GM18505 (cell line): ENCODE results near the gene CYB5R3.

Experiments
- ATAC-seq: cut with Tn5 transposase; IDR thresholded peaks from one replicate; pipeline ENCODE4 v1.9.1; 2021; ENCODE audit not compliant: unreplicated experiment
- POLR2A ChIP-seq: IDR thresholded peaks from 4 replicates; pipeline ENCODE4 v1.6.1; 2011; ENCODE audit warnings: borderline replicate concordance; ENCODE audit not compliant: insufficient read depth, insufficient read length; ENCODE audit errors: extremely low read depth

The CYB5R3 gene

GRCh38 chr22:42649246-42650099 lies at the start of gene CYB5R3:
TSS of gene CYB5R3 (minus strand) at chr22:42649392. CDS start at chr22:42649315, 77 bp downstream.
- peak; percentile 62 for TF ChIP-seq POLR2A
- ATAC-seq, result peak; percentile 52

- no peak for ATAC-seq
- TF ChIP-seq POLR2A, result no peak
Measured at GRCh38 chr22:42697542-42698013, 48.4 kb upstream of the CYB5R3 start.

DNA sequence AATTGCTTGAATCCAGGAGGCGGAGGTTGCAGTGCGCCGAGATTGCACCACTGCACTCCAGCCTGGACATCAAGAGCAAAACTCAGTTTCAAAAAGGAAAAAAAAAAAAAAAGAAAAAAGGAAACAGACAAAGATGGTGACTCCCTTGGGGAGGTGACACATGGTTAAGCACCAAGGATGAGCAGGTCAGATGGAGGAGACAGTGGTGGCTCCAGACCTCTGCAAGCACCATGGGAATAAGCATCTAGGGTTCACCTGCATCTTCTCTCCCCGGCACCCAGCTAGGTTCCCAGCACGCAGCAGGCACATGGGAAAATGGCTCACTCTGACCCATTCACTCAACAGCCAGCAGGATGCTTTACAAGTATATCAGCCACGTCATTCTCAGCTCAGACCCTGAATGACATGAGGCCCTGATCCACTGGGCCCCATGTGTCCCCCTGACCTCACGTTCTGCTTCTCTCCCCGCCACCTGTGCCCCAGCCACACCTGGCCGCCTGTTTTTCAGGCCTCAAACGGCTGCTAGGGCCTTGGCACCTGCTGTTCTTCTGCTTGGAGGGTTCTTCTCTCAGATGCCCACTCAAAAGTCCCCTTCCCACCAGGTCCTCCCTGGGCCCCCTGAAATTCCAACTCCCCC lies 47.3 kb upstream of the CYB5R3 start:
- TF ChIP-seq POLR2A, result no peak
- ATAC-seq, result no peak

- TF ChIP-seq POLR2A, result no peak
- ATAC-seq, result no peak
Measured at GRCh38 chr22:42695294-42695693, 46.1 kb upstream of the CYB5R3 start.

GRCh38 chr22:42693763-42694683 lies 44.8 kb upstream of the CYB5R3 start:
- no peak for ATAC-seq

GRCh38 chr22:42693055-42693762 lies 44.0 kb upstream of the CYB5R3 start:
- TF ChIP-seq POLR2A, result no peak
- no peak for ATAC-seq

More at GRCh38 chr22:42693763-42694683, 44.8 kb upstream of the CYB5R3 start:
- TF ChIP-seq POLR2A, result no peak

- no peak for ATAC-seq
- no peak for TF ChIP-seq POLR2A
Measured at GRCh38 chr22:42692239-42693054, 43.3 kb upstream of the CYB5R3 start.

DNA sequence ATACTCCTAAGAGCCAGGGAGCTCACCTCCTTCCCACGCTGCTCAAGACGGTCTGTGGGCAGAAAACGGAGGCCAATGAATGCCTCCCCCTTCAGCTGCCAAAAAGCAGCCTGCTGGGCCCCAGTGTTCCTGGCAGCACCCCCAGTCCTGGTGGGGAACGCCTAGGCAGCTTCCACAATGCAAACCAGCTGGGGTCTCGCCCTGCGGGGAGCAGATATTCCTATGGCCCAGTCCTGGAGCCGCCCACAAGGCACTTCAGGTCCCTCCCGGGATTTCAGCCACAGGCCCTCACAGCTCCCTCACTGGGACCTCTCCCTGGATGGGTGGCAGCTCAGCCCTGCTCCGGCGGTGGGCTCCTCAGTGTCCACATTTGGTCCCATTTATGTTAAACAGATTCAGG lies 42.2 kb upstream of the CYB5R3 start:
- no peak for TF ChIP-seq POLR2A
- ATAC-seq, result no peak

- no peak for ATAC-seq
Measured at GRCh38 chr22:42688241-42689211, 39.3 kb upstream of the CYB5R3 start.

DNA sequence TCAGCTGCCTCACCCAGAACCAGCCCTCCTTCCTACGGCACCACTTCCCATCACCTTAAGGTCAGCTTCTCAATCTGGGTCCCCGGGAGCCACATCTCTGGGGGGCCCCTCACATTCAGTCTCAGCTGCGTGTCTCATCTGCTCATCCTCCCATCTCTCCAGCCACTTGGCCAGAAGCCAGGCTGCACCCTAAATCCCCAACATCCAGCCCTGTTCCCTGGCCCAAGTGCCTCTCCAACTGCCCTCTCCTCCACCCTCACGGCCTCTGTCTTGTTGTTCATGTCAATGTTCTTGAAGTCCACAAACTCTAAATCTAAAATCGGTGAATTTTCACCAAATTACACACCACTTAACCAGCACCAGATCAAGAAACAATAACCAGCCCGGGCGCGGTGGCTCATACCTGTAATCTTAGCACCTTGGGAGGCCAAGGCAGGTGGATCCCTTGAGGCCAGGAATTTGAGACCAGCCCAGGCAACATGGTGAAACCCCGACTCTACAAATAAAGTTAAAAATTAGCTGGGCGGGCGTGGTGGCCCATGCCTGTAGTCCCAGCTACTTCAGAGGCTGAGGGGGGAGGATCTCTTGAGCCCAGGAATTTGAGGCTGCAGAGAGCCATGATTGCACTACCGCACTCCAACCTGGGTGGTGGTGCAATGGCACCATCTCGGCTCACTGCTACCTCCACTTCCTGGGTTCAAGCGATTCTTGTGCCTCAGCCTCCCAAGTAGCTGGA lies 37.7 kb upstream of the CYB5R3 start:
- ATAC-seq, result no peak
- no peak for TF ChIP-seq POLR2A

More at GRCh38 chr22:42688241-42689211, 39.3 kb upstream of the CYB5R3 start:
- no peak for TF ChIP-seq POLR2A
